Measurements from ENCODE around the gene ZBTB20. TPM values are rescaled to one million over a fixed set of nuclear protein-coding genes. Genes with fewer than 3 reads are reported as not detected.

ZBTB20 gene
- total RNA-seq, 6 donors from 2014 or later = 40.0 to 150 (median 65.8) TPM

- TF ChIP-seq POLR2A (IDR thresholded peaks at IDR 0.05) (no peak), POLR2AphosphoS5 (IDR thresholded peaks at IDR 0.05) (no peak), EP300 (IDR thresholded peaks at IDR 0.05) (no peak), CTCF (IDR thresholded peaks at IDR 0.05) (no peak)
- H3K4me3 ChIP-seq = peak overlapping the region in 2 of 4 donors; percentile 46 to 49
- peaks cover 13 to 49% (median 22%) of the 10 kb centered on the region in 4 donors for H3K4me1 ChIP-seq
Observed at GRCh38 chr3:114455432-114455831, 691.7 kb downstream of the ZBTB20 start.

GRCh38 chr3:114454551-114455251 is 692.4 kb downstream of the ZBTB20 start:
- Histone ChIP-seq H3K4me1 (peaks cover 13 to 49% (median 22%) of the 10 kb centered on the region in 4 donors), H3K27ac (peak overlapping the region; percentile 57 to 74 (median 66)), H3K9me3 (no peaks in the 10 kb centered on the region), H3K36me3 (no peaks in the 10 kb centered on the region), H3K27me3 (no peaks in the 10 kb centered on the region), H3K4me3 (peak overlapping the region in 3 of 4 donors; percentile 35 to 49 (median 46))
- WGBS, 2 donors = 17% methylated on average over 12 of the region's 12 CpGs
- DNase-seq (no peak), ATAC-seq (ENCODE audit: low FRiP score in 2 of 2) (peak; percentile 11 to 50)
- TF ChIP-seq EP300 (IDR thresholded peaks at IDR 0.05) = no peak
- no peak for TF ChIP-seq POLR2A (IDR thresholded peaks at IDR 0.05)
- peak in 3 of 6 experiments; percentile 11 to 47 (median 28) for TF ChIP-seq CTCF (IDR thresholded peaks at IDR 0.05)

More at GRCh38 chr3:114455432-114455831, 691.7 kb downstream of the ZBTB20 start:
- WGBS, 2 donors = 70 to 71% methylated on average over 7 of the region's 7 CpGs
- no peak for DNase-seq
- Histone ChIP-seq H3K9me3 (no peaks in the 10 kb centered on the region), H3K27me3 (no peaks in the 10 kb centered on the region), H3K27ac (peak overlapping the region in 3 of 4 donors; percentile 57 to 71 (median 60)), H3K36me3 (no peaks in the 10 kb centered on the region)
- peak in 1 of 2 donors; percentile 34 for ATAC-seq (ENCODE audit: low FRiP score in 2 of 2)

- no peak for ATAC-seq (ENCODE audit: low FRiP score in 2 of 2)
- Histone ChIP-seq H3K27me3 (no peaks in the 10 kb centered on the region), H3K9me3 (no peaks in the 10 kb centered on the region), H3K4me3 (peak overlapping the region in 1 of 4 donors; percentile 46), H3K27ac (peak overlapping the region; percentile 31 to 71 (median 52)), H3K36me3 (no peaks in the 10 kb centered on the region), H3K4me1 (peaks cover 13 to 48% (median 21%) of the 10 kb centered on the region in 4 donors)
- TF ChIP-seq CTCF (IDR thresholded peaks at IDR 0.05) (no peak), POLR2AphosphoS5 (IDR thresholded peaks at IDR 0.05) (no peak), POLR2A (IDR thresholded peaks at IDR 0.05) (no peak), EP300 (IDR thresholded peaks at IDR 0.05) (no peak)
- no peak for DNase-seq
- WGBS, 2 donors = 84 to 85% methylated on average over 2 of the region's 2 CpGs
Observed at GRCh38 chr3:114453361-114453780, 693.7 kb downstream of the ZBTB20 start.

GRCh38 chr3:114452937-114453336 is 694.2 kb downstream of the ZBTB20 start:
- no peaks in the 10 kb centered on the region for H3K27me3 ChIP-seq

More at GRCh38 chr3:114452937-114453336, 694.2 kb downstream of the ZBTB20 start:
- Histone ChIP-seq H3K36me3 (no peaks in the 10 kb centered on the region), H3K4me1 (peaks cover 13 to 46% (median 22%) of the 10 kb centered on the region in 4 donors), H3K9me3 (no peaks in the 10 kb centered on the region), H3K27ac (peak overlapping the region; percentile 31 to 84 (median 80)), H3K4me3 (no peak overlapping the region)
- 85 to 91% methylated on average over 2 of the region's 2 CpGs for WGBS, 2 donors
- DNase-seq (no peak), ATAC-seq (ENCODE audit: low FRiP score in 2 of 2) (no peak)
- TF ChIP-seq EP300 (IDR thresholded peaks at IDR 0.05) = no peak
- TF ChIP-seq POLR2AphosphoS5 (IDR thresholded peaks at IDR 0.05) = no peak
- TF ChIP-seq POLR2A (IDR thresholded peaks at IDR 0.05) = no peak
- no peak for TF ChIP-seq CTCF (IDR thresholded peaks at IDR 0.05)
